Glomerular visceral epithelial cell (primary cell): Measurements from ENCODE around the gene LGMN.
"Not testable (repeated sequence)": the region's sequence is repeated elsewhere in the genome, so short reads cannot be mapped to it uniquely, and the experiment has no call there.

ENCODE experiments used
- DNase-seq: peaks from one replicate; pipeline ENCODE4 v3.0.0-alpha.2; 2016; ENCODE audit errors: extremely low spot score

The LGMN gene

GRCh38 chr14:92760524-92760805, 12.0 kb upstream of the LGMN start:
- DNase-seq = peak; percentile 66

- peak; percentile 46 for DNase-seq
Measured at GRCh38 chr14:92759679-92760523, 11.5 kb upstream of the LGMN start.

DNA sequence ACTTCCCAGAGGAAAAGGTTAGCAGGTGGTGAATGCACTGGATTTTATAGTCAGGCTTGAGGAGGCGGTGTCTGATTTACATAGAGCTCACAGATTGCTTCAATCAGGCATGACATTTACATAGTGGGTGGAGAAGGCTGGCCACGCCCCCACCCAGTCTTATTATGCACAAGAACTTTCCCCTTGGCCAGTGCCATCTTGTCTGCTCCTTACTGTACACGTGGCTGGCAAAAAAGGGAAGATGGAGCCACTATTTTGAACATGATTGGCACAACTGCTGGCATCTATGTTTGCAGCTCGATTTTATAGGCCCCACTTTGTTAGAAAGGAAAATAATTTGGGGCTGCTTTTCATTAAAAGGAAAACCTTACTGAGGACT, 10.9 kb upstream of the LGMN start:
- peak; percentile 64 for DNase-seq

DNA sequence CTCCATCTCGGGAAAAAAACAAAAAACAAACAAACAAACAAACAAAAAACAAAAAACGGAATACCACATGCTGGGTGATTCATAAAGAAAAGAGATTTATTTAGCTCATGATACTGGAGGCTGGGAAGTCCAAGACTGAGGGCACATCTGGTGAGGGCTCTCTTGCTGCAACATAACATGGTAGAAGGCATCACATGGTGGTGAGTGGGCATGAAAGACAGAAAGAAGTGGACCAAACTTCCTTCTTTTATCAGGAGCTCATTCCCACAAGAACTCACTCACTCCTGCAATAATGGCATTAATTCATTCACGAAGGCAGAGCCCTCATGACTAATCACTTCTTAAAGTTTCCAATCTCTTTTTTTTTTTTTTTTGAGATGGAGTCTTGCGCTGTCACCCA, 8.0 kb upstream of the LGMN start:
- no peak for DNase-seq

DNA sequence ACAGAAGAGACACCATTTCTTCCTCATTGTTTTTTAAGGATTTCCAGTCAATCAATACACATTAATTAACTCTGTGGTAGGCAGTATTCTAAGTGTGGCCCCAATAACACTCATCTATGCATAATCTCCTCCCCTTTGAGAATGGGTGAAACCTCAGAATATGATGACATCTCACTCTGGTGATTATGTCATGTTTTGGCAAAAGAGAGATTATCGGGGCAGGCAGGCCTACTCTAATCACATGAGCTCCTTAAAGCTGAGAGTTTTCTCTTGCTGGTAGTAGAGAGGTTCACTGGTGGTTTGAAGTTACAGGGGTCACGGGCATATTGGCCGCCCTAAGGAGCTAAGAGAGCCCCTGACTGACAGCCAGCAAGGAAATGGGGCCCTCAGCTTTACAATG, 7.1 kb upstream of the LGMN start:
- DNase-seq = no peak

DNA sequence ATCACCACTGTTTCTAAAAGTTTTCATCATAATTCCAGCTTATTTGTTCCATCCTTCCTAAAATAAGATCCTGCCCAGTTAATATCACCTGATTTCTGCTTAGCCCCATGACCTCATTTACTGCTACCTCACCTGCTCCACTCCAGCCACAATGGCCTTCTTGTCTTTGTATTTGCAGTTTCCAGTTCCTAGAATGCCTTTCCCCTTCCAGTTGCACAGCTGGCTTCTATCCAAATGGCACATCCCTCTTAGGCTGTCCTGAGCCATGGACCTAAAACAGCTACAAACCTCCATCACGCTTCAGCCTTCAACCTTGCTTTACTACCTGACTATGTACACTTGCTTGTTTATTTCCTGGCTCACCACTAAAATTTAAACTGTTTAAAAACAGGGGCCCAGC, 6.5 kb upstream of the LGMN start:
- no peak for DNase-seq

DNA sequence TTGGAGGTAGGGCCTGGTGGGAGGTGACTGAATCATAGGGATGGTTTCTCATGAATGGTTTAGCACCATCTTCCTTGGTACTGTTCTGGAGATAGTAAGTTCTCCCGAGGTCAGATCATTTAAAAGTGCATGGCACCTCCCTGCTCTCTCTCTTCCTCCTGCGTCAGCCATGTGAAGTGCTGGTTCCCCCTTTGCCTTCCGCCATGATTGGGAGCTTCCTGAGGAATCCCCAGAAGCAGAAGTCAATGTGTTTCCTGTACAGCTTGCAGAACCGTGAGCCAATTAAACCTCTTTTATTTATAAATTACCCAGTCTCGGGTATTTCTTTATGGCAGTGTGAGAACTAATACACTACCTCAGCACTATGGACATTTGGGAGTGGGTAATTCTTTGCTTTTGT, 4.8 kb upstream of the LGMN start:
- no peak for DNase-seq

GRCh38 chr14:92751819-92752218, 3.4 kb upstream of the LGMN start:
- no peak for DNase-seq

DNA sequence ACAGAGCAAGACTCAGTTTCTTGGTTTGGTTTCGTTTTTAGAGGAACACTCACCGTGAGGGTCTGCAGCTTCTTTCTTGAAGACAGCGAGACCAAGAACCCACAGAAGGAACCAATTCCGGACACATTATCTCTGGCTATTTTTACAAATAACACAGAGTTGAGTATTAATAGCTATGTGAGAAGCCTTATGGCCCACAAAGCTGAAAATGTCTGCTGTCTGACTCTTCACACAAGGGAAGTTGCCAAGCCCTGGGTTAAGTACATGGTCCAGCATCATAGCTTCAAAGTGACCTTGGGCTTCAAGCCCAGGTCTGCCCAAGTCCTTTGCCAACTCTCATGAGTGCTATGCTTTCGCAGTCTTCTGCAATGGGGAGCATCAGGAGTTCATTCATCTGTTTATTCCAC, 2.6 kb upstream of the LGMN start:
- DNase-seq = no peak

DNA sequence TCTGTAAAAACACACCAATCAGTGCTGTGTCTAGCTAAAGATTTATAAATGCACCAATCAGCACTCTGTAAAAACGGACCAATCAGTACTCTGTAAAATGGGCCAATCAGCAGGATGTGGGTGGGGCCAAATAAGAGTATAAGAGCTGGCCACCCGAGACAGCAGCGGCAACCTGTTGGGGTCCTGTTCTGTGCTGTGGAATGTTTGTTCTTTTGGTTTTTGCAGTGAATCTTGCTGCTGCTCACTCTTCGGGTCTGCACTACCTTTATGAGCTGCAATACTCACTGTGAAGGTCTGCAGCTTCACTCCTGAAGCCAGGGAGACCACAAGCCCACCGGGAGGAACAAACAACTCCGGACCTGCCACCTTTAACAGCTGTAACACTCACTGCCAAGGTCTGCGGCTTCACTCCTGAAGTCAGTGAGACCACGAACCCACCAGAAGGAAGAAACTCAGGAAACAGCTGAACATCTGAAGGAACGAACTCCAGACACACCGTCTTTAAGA, 1.8 kb upstream of the LGMN start:
- DNase-seq = not testable (repeated sequence)

DNA sequence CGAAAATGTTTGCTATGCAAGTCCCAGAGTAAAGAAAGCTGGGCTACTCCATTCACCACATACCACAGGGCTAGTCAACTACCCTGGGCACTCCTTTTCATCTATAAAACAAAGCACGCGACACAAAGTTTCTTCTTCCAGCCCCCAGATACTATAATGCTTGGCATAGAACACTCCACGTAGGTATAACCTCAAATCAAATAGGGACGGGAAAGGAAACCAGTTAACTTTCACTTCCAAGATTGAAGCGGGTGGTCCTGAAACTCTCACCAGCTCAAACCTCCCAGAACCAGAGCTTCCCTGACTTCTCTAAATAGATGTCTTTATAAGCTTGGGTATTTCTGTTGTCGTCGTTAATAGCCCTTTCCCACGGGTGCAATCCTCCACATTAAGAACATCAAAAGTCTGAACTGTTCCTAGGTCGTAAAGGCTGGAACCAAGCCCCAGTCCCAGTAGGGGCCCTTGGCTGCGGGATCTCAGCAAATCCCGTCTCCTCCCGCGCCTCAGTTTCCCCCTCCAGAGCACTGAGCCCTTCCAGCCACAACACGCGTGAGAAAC, 647 bp downstream of the LGMN start:
- peak; percentile 21 for DNase-seq

DNA sequence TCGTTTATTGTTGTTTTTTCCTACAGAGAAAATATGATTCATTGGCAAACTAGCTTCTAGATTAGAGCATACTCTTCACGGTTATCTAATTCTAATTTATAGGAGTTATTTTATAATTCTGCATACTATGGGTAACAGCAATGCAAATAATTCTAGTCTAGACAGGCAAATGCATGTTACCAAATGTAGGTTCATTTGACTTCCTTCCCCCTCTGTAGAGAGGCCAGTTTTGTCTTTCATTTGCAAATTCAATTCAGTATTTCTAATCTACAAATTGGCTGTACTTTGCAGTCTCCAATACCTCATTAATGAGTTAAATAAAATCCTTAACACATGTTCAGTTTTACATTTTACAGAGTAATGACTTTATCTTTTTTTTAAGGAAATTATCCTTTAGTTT, 4.2 kb downstream of the LGMN start:
- no peak for DNase-seq

DNA sequence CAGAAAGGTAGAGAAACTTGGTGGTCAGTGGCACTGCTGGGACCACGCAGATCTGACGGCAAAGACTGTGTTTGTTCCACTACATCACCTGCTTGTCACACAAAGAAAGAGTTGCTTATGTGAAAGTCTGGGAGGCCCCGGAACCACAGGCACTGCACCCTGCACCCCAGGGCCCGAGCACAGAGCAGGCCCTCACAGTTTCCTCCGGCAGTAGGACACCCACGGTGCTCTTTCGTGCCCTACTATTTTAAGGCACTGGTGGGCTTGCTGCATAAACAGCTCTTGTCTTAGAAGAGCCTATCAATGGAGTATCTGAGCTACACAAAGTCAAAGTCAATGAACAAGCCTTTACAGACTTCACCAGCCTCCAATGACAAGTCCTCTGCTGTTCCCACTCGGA, 8.0 kb downstream of the LGMN start:
- DNase-seq = no peak

- DNase-seq = no peak
Measured at GRCh38 chr14:92737619-92738188, 10.7 kb downstream of the LGMN start.

DNA sequence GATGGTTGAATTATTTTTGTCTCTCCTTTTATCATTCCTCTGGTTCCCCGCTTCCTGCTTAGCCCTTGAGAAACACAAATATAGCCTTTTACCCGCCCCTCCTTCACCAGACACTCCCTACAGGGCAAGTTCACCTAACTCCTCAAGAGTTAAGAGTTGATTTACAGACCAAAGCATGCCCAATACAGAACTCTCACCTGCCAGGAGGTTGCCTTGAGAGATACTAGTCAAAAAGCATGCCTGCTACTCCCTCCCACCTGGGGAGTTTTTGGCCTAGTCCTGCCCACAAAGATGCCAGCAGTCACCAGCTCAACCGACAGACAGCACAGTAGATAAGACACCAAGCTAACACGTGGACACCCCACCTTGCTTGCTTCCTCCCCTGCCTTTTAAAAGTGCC, 11.2 kb downstream of the LGMN start:
- DNase-seq = no peak

DNA sequence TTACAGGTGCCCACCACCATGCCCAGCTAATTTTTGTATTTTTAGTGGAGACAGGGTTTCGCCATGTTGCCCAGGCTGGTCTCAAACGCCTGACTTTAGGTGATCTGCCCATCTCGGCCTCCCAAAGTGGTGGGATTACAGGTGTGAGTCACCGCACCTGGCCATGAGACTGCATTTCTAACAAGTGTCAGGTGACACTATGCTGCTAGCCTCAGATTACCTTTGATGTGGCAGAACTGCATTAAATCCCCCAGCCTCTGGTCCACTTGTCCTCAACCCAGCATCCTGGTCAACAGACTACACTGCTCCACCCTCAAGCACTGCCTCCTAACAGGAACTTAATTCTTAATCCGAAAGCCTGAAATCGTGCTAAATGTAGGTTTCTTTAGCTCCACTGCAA, 13.1 kb downstream of the LGMN start:
- DNase-seq = no peak

- DNase-seq = no peak
Measured at GRCh38 chr14:92734618-92735017, 13.8 kb downstream of the LGMN start.

- no peak for DNase-seq
Measured at GRCh38 chr14:92733007-92733406, 15.4 kb downstream of the LGMN start.

GRCh38 chr14:92731622-92732115, 16.8 kb downstream of the LGMN start:
- DNase-seq = no peak

- peak; percentile 91 for DNase-seq
Measured at GRCh38 chr14:92729634-92730358, 18.6 kb downstream of the LGMN start.

DNA sequence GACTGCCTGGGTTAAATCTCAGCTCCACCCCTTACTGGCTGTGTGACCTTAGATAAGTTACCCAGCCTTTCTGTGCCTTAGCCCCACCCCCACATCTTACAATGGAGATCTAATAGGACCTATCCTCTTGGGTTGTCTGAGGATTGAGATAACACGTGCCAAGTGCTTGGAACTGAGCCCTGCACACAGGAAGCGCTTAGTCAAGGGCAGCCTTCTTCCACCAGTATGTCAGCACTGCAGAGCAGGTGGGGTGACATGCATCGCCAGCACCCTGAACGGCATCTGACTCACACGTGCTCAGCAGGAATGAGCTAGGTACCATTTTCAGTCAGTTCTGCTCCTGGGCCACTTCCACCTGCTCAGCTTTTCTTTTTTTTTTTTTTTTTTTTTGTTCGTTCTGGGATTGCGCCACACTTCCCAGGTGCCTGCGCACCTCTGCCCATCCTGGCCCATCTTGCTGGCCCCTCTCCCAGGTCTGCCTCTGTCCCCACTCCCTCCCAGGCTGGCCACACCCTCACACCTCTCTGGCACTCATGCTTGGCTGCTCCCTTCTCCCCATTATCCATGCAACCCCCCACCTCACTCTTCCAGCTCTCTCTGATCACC, 19.6 kb downstream of the LGMN start:
- DNase-seq = peak; percentile 91

DNA sequence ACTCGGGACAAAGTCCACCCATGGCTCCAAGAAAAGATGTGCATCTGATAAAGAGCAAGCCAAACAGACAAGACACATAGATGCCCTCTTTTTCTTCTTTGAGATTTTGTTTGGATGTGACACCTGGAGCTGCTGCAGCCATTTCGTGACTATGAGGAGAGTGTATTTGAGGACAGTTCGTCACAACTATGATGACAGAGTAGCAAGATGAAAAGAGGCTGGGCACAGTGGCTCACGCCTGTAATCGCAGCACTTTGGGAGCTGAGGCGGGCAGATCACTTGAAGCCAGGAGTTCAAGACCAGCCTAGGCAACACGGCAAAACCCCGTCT, 21.5 kb downstream of the LGMN start:
- no peak for DNase-seq
